Keratinocyte (primary cell): ENCODE measurements around the gene TMEM132D.

Experiments
- CTCF ChIP-seq, 3 experiments: IDR thresholded peaks in 1 of 3; conservative IDR thresholded peaks in 1 of 3; optimal IDR thresholded peaks in 1 of 3; 2 replicates in 2 of 3; 3 replicates in 1 of 3; pipeline versions ENCODE3 to v1.5.1; 2011; ENCODE audit warnings: low read length in 3 of 3, mild to moderate bottlenecking in 3 of 3, moderate library complexity in 2 of 3, control low read depth in 1 of 3, inconsistent platforms in 1 of 3; ENCODE audit not compliant: insufficient read depth in 2 of 3; ENCODE audit errors: extremely low read depth in 1 of 3
- EZH2 ChIP-seq: IDR thresholded peaks from one replicate; pipeline ENCODE4 v1.6.1; 2012; ENCODE audit warnings: inconsistent platforms, mild to moderate bottlenecking, low read length, moderate library complexity

GRCh38 chr12:129570796-129571400 is 332.9 kb downstream of the TMEM132D start:
- TF ChIP-seq CTCF (optimal IDR thresholded peaks at IDR 0.05 in 1 of 3, IDR thresholded peaks at IDR 0.05 in 1 of 3, conservative IDR thresholded peaks at IDR 0.05 in 1 of 3; ENCODE audit: extremely low read depth in 1 of 3, insufficient read depth in 2 of 3, low read length in 3 of 3) = no peak
- TF ChIP-seq EZH2 = no peak
